Immature natural killer cell (primary cell): ENCODE results near the gene PICK1. TPM values are rescaled to one million over a fixed set of nuclear protein-coding genes. Genes with fewer than 3 reads are reported as not detected.
A peak's percentile ranks its signal among the peaks of the same experiment; 100 is the strongest.
"Not testable (repeated sequence)": the region's sequence is repeated elsewhere in the genome, so short reads cannot be mapped to it uniquely, and the experiment has no call there.

Experiments
- DNase-seq, 3 donors: peaks; one replicate each; pipeline ENCODE4 v3.0.0; 2022; ENCODE audit warnings: mixed read lengths in 1 of 3
- H3K27ac Mint-ChIP-seq, 6 donors: one replicate each; pipeline ENCODE4 v1.8.0; 2020; ENCODE audit warnings: mixed read lengths in 6 of 6, mild to moderate bottlenecking in 5 of 6, inconsistent platforms in 4 of 6, moderate library complexity in 3 of 6
- H3K27me3 Mint-ChIP-seq, 3 donors: one replicate each; pipeline ENCODE4 v1.8.0; 2020 to 2021; ENCODE audit warnings: low read depth in 3 of 3, mild to moderate bottlenecking in 3 of 3, mixed read lengths in 3 of 3, moderate library complexity in 3 of 3, inconsistent platforms in 1 of 3
- H3K36me3 Mint-ChIP-seq, 3 donors: one replicate each; pipeline ENCODE4 v1.8.0; 2020; ENCODE audit warnings: mixed read lengths in 3 of 3, inconsistent platforms in 2 of 3, mild to moderate bottlenecking in 2 of 3
- H3K4me1 Mint-ChIP-seq, 2 donors: one replicate each; pipeline ENCODE4 v1.8.0; 2020; ENCODE audit warnings: inconsistent platforms in 2 of 2, mild to moderate bottlenecking in 2 of 2, mixed read lengths in 2 of 2, moderate library complexity in 1 of 2
- H3K4me3 Mint-ChIP-seq, 5 donors: one replicate each; pipeline ENCODE4 v1.8.0; 2020; ENCODE audit warnings: mild to moderate bottlenecking in 5 of 5, mixed read lengths in 5 of 5, inconsistent platforms in 3 of 5, moderate library complexity in 3 of 5
- H3K9me3 Mint-ChIP-seq, 6 donors: one replicate each; pipeline ENCODE4 v1.8.0; 2020; ENCODE audit warnings: mild to moderate bottlenecking in 6 of 6, mixed read lengths in 6 of 6, inconsistent platforms in 4 of 6, moderate library complexity in 3 of 6
- polyA plus RNA-seq, 3 donors: library from polyadenylated mRNA; unstranded; fragments of 300-500 nt; fragmentation: Illumina TruSeq; gene quantifications; one replicate each; pipeline ENCODE4 v1.2.3, GENCODE V29; 2021

PICK1 gene
- polyA plus RNA-seq, 3 donors from 2014 or later: 0.12 to 11.1 (median 6.0) TPM

DNA sequence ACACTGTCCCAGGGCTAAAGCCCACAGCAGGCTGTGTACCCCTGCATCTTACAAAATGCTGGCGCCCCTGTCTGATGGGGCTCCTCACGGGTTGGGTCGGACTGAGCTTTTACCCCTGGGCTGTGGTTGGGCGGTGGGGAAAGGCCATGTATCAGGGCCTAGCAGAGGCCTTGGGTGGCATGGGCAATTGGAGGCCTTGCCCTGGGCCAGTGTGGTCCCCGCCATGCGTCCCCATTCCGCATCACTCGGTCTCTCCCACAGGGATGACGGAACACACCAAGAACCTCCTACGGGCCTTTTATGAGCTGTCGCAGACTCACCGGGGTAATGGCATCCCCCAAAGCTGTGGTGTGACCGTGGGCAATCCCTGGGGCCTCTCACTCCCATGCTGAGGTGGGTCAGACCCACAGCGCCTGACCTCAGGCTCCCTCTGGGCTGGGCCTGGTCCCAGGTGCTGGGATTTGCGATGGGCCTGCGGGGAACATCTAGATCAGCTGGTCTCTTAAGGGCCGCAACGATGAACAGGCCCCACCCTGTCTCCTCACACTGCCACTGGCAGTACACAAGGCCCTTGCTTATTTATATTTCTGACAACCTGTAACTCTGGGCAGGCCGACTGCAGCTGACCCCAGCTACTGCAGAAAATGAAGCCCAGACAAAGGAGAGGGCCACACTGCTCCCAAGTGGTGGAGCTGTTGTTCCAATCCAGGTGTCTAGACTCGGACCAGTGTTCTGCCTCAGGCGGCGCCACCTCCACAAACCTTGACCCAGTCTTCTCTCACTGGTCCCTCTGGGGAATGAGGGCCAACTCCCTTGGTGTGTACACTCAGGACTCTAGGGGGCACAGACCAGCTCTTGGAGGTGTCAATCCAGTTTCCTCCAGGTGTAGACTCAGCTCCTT lies 14.5 kb downstream of the PICK1 start:
- H3K9me3 Mint-ChIP-seq: no peaks in the 10 kb centered on the region
- H3K27me3 Mint-ChIP-seq: peaks cover 0 to 2% (median 0%) of the 10 kb centered on the region in 3 donors
- H3K36me3 Mint-ChIP-seq: peaks cover 0 to 29% (median 0%) of the 10 kb centered on the region in 3 donors
- no peak overlapping the region for H3K4me3 Mint-ChIP-seq
- no peak for DNase-seq
- H3K4me1 Mint-ChIP-seq: no peaks in the 10 kb centered on the region
- no peak overlapping the region for H3K27ac Mint-ChIP-seq

DNA sequence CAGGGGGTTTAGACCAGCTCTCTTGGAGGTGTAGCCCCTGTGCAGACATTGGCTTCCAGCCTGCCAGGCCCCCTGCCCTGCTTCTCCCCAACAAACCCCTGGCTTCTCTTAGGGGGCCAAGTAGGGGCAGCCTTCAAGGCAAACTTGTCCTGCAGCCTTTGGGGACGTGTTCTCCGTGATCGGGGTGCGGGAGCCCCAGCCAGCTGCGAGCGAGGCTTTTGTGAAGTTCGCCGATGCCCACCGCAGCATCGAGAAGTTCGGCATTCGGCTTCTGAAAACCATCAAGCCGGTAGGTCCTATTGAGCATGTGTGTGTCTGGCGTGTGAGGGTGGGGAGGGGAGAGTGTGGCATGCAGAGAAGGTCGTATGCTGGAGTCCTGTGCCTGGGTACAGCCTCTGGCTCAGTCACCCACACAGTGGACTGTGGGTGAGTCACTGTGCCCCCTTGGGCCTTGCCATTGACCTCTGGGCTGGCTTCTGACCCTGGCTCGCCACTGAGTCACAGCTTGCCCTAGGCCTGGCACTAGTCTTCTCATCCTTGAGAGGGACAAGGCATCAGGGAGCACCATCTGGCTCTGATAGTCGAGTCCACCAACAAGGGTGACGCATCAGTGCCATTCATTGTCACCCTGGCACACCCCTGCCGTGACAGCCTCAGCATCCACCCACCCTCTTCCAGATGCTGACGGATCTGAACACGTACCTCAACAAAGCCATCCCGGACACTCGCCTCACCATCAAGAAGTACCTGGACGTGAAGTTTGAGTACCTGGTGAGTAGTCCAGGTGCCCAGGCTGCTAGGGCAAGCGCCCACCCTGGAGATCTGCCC lies 15.3 kb downstream of the PICK1 start:
- Mint-ChIP-seq H3K4me1 (no peaks in the 10 kb centered on the region), H3K9me3 (no peaks in the 10 kb centered on the region), H3K27ac (no peak overlapping the region), H3K27me3 (peaks cover 0 to 2% (median 0%) of the 10 kb centered on the region in 3 donors), H3K4me3 (no peak overlapping the region), H3K36me3 (peaks cover 0 to 25% (median 0%) of the 10 kb centered on the region in 3 donors)
- no peak for DNase-seq

GRCh38 chr22:38073150-38074130 lies 16.2 kb downstream of the PICK1 start:
- Mint-ChIP-seq H3K27ac (no peak overlapping the region), H3K4me3 (no peak overlapping the region), H3K4me1 (no peaks in the 10 kb centered on the region), H3K9me3 (no peaks in the 10 kb centered on the region), H3K36me3 (peaks cover 0 to 20% (median 0%) of the 10 kb centered on the region in 3 donors), H3K27me3 (peaks cover 0 to 2% (median 0%) of the 10 kb centered on the region in 3 donors)
- DNase-seq: no peak

DNA sequence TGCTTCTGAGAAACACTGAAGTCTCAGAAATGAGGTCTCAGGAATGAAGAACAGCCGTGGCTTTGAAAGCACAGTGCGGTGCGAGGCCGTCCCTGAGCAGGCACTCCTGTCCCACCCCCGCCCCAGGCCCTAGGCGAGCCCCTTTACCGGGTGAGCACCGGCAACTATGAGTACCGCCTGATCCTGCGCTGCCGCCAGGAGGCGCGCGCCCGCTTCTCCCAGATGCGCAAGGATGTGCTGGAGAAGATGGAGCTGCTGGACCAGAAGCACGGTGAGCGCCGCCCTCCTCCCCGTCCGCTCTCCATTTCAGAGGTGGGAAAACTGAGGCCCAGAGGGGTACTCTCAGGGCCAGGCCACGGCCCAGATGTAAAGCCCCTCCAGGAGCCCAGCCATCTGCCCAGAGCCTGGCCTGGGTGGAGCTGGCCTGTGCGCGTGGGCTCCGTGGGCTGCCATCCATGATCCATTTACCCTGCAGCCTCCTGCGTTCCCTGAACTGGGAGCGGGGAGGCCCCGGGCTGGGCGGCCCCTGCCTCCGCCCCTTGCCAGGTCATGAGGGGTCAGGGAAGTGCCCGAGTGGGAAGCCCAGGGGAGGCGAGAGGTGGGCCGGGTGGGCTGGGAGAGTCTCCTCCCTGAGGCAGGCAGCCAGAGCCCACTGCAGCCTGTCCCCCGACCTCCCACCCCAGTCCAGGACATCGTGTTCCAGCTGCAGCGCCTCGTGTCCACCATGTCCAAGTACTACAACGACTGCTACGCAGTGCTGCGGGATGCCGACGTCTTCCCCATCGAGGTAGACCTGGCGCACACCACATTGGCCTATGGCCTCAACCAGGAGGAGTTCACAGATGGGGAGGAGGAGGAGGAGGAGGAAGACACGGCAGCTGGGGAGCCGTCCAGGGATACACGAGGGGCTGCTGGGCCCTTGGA lies 17.2 kb downstream of the PICK1 start:
- Mint-ChIP-seq H3K27ac (no peak overlapping the region), H3K4me1 (no peaks in the 10 kb centered on the region), H3K9me3 (no peaks in the 10 kb centered on the region), H3K36me3 (peaks cover 0 to 20% (median 0%) of the 10 kb centered on the region in 3 donors), H3K4me3 (no peak overlapping the region), H3K27me3 (peaks cover 0 to 2% (median under 1%) of the 10 kb centered on the region in 3 donors)
- no peak for DNase-seq

DNA sequence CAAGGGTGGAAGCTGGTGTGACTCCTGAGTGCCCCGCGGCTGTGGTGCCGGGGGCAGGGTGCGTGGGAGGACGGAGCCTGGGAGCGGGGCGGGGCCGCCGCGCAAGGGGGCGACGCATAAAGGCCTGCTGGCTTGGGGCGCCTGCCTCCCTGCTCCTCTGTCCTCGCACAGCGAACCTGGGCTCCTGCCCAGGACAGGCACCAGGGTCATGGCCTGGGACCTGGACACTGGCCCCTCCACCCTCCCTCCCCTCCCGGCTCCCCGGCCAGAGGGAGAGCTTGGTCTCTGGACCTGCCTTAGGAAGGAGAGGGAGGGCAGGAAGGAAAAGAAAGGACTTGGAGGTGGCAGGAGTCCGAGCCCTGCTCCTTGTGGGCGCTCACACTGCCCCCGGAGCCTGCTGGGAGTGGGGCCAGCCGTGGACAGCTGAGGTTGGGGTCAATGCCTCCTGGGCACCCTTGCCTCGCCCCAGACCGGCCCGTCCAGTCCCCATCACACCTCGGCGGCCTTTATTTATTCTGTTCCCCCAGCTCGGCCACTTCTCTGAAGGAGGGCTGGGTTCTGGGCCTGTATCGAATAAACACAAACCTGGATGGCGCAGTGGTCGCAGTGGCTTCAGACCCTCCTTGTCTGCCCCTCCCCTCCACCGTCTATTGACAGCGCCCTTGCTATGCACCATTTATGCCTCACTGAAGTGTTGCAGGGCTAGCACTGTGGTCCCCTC lies 18.1 kb downstream of the PICK1 start:
- Mint-ChIP-seq H3K4me3 (no peak overlapping the region), H3K27ac (no peak overlapping the region), H3K27me3 (peaks cover 0 to 6% (median 1%) of the 10 kb centered on the region in 3 donors), H3K4me1 (no peaks in the 10 kb centered on the region), H3K9me3 (no peaks in the 10 kb centered on the region), H3K36me3 (peaks cover 0 to 17% (median 0%) of the 10 kb centered on the region in 3 donors)
- DNase-seq: no peak

- no peak overlapping the region for H3K4me3 Mint-ChIP-seq
- H3K27me3 Mint-ChIP-seq: peaks cover 0 to 9% (median 2%) of the 10 kb centered on the region in 3 donors
- no peaks in the 10 kb centered on the region for H3K4me1 Mint-ChIP-seq
- no peak overlapping the region for H3K27ac Mint-ChIP-seq
- no peaks in the 10 kb centered on the region for H3K9me3 Mint-ChIP-seq
- DNase-seq: no peak
- H3K36me3 Mint-ChIP-seq: peaks cover 0 to 13% (median 0%) of the 10 kb centered on the region in 3 donors
Observed at GRCh38 chr22:38075961-38076360, 18.8 kb downstream of the PICK1 start.

DNA sequence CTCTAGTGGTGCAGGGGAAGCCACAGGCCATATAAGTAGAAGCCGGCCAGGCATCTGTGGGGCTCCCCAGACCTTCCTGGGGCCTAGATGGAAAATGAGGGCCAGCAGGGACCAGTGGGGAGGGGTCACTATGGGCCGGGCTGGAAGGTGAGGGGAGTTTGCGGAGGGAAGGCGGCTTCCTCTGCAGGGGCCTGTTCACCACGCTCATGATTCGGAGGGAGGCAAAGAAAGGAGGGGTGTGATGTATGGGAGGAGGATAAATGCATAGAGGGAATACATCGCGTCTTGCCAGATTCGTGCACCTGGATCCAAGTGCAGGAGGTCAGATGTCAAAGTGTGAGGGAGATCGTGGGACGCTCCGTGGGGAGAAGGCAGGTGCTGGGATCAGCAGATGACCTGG lies 19.9 kb downstream of the PICK1 start:
- peak overlapping the region in 1 of 6 donors; percentile 20 for H3K27ac Mint-ChIP-seq
- H3K4me3 Mint-ChIP-seq: no peak overlapping the region
- H3K4me1 Mint-ChIP-seq: peaks cover 0 to 5% of the 10 kb centered on the region in 2 donors
- H3K27me3 Mint-ChIP-seq: peaks cover 0 to 9% (median 5%) of the 10 kb centered on the region in 3 donors
- no peak for DNase-seq
- H3K9me3 Mint-ChIP-seq: no peaks in the 10 kb centered on the region
- H3K36me3 Mint-ChIP-seq: peaks cover 0 to 11% (median 0%) of the 10 kb centered on the region in 3 donors

GRCh38 chr22:38077595-38077994 lies 20.4 kb downstream of the PICK1 start:
- DNase-seq: no peak
- Mint-ChIP-seq H3K36me3 (peaks cover 0 to 11% (median 0%) of the 10 kb centered on the region in 3 donors), H3K27me3 (peaks cover 0 to 9% (median 5%) of the 10 kb centered on the region in 3 donors), H3K4me1 (peaks cover 0 to 7% of the 10 kb centered on the region in 2 donors), H3K9me3 (no peaks in the 10 kb centered on the region), H3K27ac (no peak overlapping the region), H3K4me3 (no peak overlapping the region)

DNA sequence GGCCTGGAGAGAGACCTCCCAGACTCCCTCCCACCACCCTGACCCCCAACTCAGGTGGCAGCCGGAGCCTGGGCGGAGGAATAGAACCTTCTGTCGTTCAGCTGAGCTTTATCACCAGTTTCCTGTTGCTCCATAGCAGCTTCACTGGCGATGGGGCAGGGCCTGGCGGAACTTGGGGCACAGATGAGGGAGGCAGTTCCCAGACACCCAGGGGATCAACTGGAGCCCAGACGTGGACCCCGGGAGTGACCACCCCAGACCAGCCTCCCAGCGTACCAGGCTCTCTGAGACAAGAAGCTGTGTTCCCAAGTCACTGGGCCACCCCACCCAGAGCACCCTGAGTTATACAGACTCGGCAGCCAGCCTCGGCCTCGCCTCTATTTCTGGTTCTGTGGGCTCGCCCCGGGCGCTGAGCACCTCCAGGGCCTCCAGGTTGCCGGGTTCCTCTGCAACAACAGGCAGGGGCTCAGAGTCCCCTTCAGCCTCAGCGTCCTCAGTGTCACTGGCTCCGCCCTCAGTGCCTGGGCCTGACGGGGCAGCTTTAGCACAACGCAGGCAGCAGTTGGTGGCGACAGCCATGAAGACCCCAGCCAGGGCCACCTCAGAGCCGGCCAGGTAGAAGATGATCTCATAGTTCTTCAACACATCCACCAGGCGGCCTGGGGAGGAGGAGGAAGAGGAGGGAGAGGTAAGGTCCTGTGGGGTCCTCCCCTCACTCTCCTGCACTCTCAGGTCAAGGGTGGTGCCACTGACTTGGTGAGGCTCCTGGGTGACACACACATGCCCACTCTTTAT lies 21.0 kb downstream of the PICK1 start:
- Mint-ChIP-seq H3K27me3 (peaks cover 0 to 9% (median 5%) of the 10 kb centered on the region in 3 donors), H3K4me3 (no peak overlapping the region), H3K9me3 (peaks cover 0 to 1% (median 0%) of the 10 kb centered on the region in 6 donors), H3K27ac (no peak overlapping the region), H3K4me1 (peaks cover 0 to 11% of the 10 kb centered on the region in 2 donors), H3K36me3 (peaks cover 0 to 6% (median 0%) of the 10 kb centered on the region in 3 donors)
- no peak for DNase-seq

- not testable (repeated sequence) for H3K36me3 Mint-ChIP-seq, H3K4me3 Mint-ChIP-seq, H3K9me3 Mint-ChIP-seq, DNase-seq
- Mint-ChIP-seq H3K4me1 (peaks cover 0 to 11% of the 10 kb centered on the region in 2 donors), H3K27me3 (peaks cover 0 to 11% (median 5%) of the 10 kb centered on the region in 3 donors), H3K27ac (peak overlapping the region in 1 of 6 donors; percentile 59)
Observed at GRCh38 chr22:38079208-38079607, 22.0 kb downstream of the PICK1 start.

GRCh38 chr22:38079804-38080203 lies 22.6 kb downstream of the PICK1 start:
- no peak for DNase-seq
- Mint-ChIP-seq H3K9me3 (peaks cover 0 to 2% (median 0%) of the 10 kb centered on the region in 6 donors), H3K4me3 (peak overlapping the region in 3 of 5 donors; percentile 15 to 58 (median 38)), H3K27ac (peak overlapping the region in 2 of 6 donors; percentile 34 to 59), H3K36me3 (no peaks in the 10 kb centered on the region), H3K27me3 (peaks cover 0 to 11% (median 5%) of the 10 kb centered on the region in 3 donors), H3K4me1 (peaks cover 0 to 11% of the 10 kb centered on the region in 2 donors)
